GM12878 (cell line): ENCODE data around the gene ACVR1B.

Experiments used
- ATF2 ChIP-seq: IDR thresholded peaks from 2 replicates; pipeline ENCODE4 v1.6.1; 2012; ENCODE audit warnings: low read length, inconsistent platforms
- CTCF ChIP-seq, 3 experiments: IDR thresholded peaks in 2 of 3; conservative IDR thresholded peaks in 1 of 3; 2 replicates each; pipeline ENCODE4 v1.5.1; 2011; ENCODE audit warnings: low read depth in 3 of 3, low read length in 3 of 3, mild to moderate bottlenecking in 3 of 3, control low read depth in 2 of 3, moderate library complexity in 2 of 3, inconsistent platforms in 1 of 3, mixed read lengths in 1 of 3; ENCODE audit not compliant: control insufficient read depth in 2 of 3, insufficient read depth in 1 of 3; ENCODE audit errors: extremely low read depth in 1 of 3

DNA sequence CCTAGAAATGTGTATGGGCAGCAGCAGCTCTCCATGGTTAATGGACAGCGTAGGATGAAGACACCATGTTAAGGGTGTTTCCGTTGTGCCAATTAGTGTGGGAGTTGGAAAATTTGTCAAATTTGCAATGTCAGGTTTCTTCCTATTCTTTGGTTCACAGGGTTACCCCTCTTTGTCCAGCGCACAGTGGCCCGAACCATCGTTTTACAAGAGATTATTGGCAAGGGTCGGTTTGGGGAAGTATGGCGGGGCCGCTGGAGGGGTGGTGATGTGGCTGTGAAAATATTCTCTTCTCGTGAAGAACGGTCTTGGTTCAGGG, 29.3 kb downstream of the ACVR1B start:
- TF ChIP-seq CTCF (IDR thresholded peaks at IDR 0.05 in 2 of 3, conservative IDR thresholded peaks at IDR 0.05 in 1 of 3; ENCODE audit: control insufficient read depth in 2 of 3, extremely low read depth in 1 of 3, insufficient read depth in 1 of 3, low read depth in 3 of 3, low read length in 3 of 3) (no peak), ATF2 (no peak)
